K562 (cell line): ENCODE results near the gene BCAM. TPM values are rescaled to one million over a fixed set of nuclear protein-coding genes. Genes with fewer than 3 reads are reported as not detected.

ENCODE experiments used
- CHD7 ChIP-seq: fragments of 200-600 bp; sonication (generic); IDR thresholded peaks from one replicate; pipeline ENCODE4 v1.6.1; 2012; ENCODE audit warnings: mild to moderate bottlenecking, low read depth, low read length, inconsistent platforms
- FOXA3 ChIP-seq, 2 experiments: fragments of 450-650 bp in 1 of 2; sonication (generic) in 1 of 2; formaldehyde crosslinking; IDR thresholded peaks in 1 of 2; conservative IDR thresholded peaks in 1 of 2; 2 replicates each; pipeline versions ENCODE4 v1.4.0 to v1.8.0; 2020 to 2022; ENCODE audit warnings: mild to moderate bottlenecking in 2 of 2, missing genetic modification reagents in 1 of 2
- HNRNPK ChIP-seq: fragments of 200-400 bp; formaldehyde crosslinking; IDR thresholded peaks from one replicate; pipeline ENCODE4 v1.6.1; 2018; ENCODE audit warnings: mild to moderate bottlenecking, low read depth, low read length; ENCODE audit not compliant: poor library complexity, severe bottlenecking
- MCM2 ChIP-seq: fragments of 450-650 bp; IDR thresholded peaks from 2 replicates; pipeline ENCODE4 v1.6.1; 2017; ENCODE audit warnings: low read depth, mild to moderate bottlenecking
- MIER1 ChIP-seq: fragments of 450-650 bp; IDR thresholded peaks from 2 replicates; pipeline ENCODE4 v1.6.1; 2016; ENCODE audit warnings: antibody characterized with exemption, mild to moderate bottlenecking, low read depth
- NCOA4 ChIP-seq: fragments of 450-650 bp; IDR thresholded peaks from 2 replicates; pipeline ENCODE4 v1.6.1; 2018; ENCODE audit warnings: mild to moderate bottlenecking; ENCODE audit not compliant: partially characterized antibody
- NR0B1 ChIP-seq: fragments of 450-650 bp; IDR thresholded peaks from one replicate; pipeline ENCODE4 v1.6.1; 2018; ENCODE audit warnings: mild to moderate bottlenecking, moderate library complexity; ENCODE audit not compliant: partially characterized antibody
- PKNOX1 ChIP-seq: fragments of 450-650 bp; IDR thresholded peaks from 2 replicates; pipeline ENCODE4 v1.6.1; 2016
- TBP ChIP-seq: optimal IDR thresholded peaks from 2 replicates; pipeline ENCODE3; 2011; ENCODE audit warnings: low read depth, low read length, improper control_type of control experiment
- TEAD1 ChIP-seq, 2 experiments: fragments of 450-650 bp in 1 of 2; sonication (generic) in 1 of 2; formaldehyde crosslinking; IDR thresholded peaks; 2 replicates each; pipeline versions ENCODE4 v1.4.0 to v1.8.0; 2020 to 2022; ENCODE audit warnings: mild to moderate bottlenecking in 2 of 2, missing genetic modification reagents in 1 of 2
- USF2 ChIP-seq: sonication (generic); formaldehyde crosslinking; IDR thresholded peaks from 2 replicates; pipeline ENCODE4 v1.5.0; 2020; ENCODE audit warnings: missing genetic modification reagents
- ZNF282 ChIP-seq: sonication (generic); formaldehyde crosslinking; IDR thresholded peaks from 2 replicates; pipeline ENCODE4 v1.8.1; 2023; ENCODE audit warnings: missing genetic modification reagents
- polyA plus RNA-seq, 8 experiments: library from polyadenylated mRNA; depleted of rRNA in 4 of 8; stranded (reverse) in 5 of 8; unstranded in 3 of 8; fragments of >200 nt; fragmentation: Nextera tagmentation in 2 of 8; fragmentation: Illumina TruSeq in 1 of 8; extraction: Ambion mirVana in 2 of 8; extraction: Trizol in 1 of 8; gene quantifications; 2 replicates each; pipeline versions ENCODE4 v1.2.1 to v1.2.3, GENCODE V29; 2011 to 2014; ENCODE audit warnings: inconsistent platforms in 1 of 8, missing spikeins in 1 of 8
- total RNA-seq, 7 experiments: library from RNA; depleted of rRNA in 6 of 7; stranded (reverse); fragments of >200 nt in 6 of 7; fragmentation: Illumina TruSeq in 2 of 7; extraction: Trizol in 2 of 7; gene quantifications; 2 replicates each; pipeline versions ENCODE4 v1.2.1 to v1.2.3, GENCODE V29; 2011 to 2021; ENCODE audit warnings: low replicate concordance in 1 of 7

Gene BCAM
- total and polyA plus RNA-seq, 9 of the 15 experiments (the other 6 are each of a cell fraction or from before 2014, with no cell fraction given), result 0.07 to 1.3 (median 0.33) TPM; not detected in 2

- TF ChIP-seq USF2 (CRISPR knock-in tag) (no peak), ZNF282 (CRISPR knock-in tag) (no peak), TEAD1 (CRISPR knock-in tag; IDR thresholded peaks at IDR 0.05) (0 out of 4 replicates have a peak, but pooled peaks of 1 of the 2 experiments have one; percentile 21), CHD7 (no peak), NCOA4 (no peak), MIER1 (no peak), HNRNPK (no peak), TBP (peak; percentile 78), FOXA3 (CRISPR knock-in tag; conservative IDR thresholded peaks at IDR 0.05 in 1 of 2, IDR thresholded peaks at IDR 0.05 in 1 of 2) (no peak), MCM2 (no peak), NR0B1 (no peak), PKNOX1 (peak; percentile 30; the same call in 1 of the 2 replicates)
Observed at GRCh38 chr19:44845612-44846454, 36.9 kb downstream of the BCAM start, which contains the start of gene NECTIN2 (continued).
